Measurements from ENCODE around the gene CAPN15. TPM values are rescaled to one million over a fixed set of nuclear protein-coding genes. Genes with fewer than 3 reads are reported as not detected.

Gene CAPN15
- total and polyA plus RNA-seq, 2 of the 4 experiments (the other 2 are of a cell fraction) = 9.3 to 24.3 TPM

DNA sequence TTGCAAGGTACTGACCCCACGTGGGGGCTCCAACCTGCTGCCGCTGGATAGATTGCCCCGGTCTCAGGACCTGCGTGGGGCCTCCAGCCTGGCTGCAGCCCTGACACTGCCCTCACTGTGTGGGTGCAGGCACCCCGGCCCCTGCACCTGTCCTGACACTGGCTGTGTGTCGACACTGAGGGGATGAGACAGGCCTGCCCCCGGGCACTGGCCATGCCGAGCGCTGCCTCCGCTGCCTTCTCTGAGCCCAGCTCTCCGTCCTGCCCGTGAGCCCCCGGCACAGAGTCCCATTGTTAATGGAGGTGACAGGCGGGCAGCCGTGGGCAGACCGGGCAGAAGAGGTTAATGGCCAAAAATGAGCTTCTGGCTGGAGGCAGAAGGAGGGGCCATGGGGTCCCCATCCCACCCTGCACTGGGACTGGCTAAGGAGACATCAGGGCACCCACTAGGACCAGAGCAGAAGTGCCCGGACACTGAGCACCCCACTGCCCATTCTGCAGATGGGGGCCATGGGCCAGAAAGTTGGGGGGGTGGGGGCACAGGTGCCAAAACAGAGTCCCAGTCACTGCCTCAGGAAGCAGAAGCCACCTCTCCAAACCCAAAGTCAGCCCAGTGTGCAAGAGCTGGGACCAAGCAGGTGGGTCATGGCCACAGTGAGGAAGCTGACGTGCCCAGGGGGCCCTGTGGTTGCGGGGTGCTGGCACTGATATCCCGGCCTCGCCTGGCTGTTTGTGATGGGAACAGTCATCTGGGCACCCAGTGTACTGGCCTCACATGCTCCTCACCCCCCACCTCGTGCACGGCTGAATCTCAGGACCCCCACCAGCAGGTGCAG lies 30.2 kb downstream of the CAPN15 start:
- H3K79me1 ChIP-seq (ENCODE audit: low read depth in 1 of 2, low read length in 2 of 2) = no peaks in the 10 kb centered on the region; a peak in 1 of 4 replicates
- CTCF ChIA-PET = no interaction called here
- H3K14ac ChIP-seq (replicated peaks; ENCODE audit: low read depth, low read length) = no peak overlapping the region
- no peak overlapping the region for H2BK20ac ChIP-seq (ENCODE audit: low read depth, low read length)
- 0 out of 2 replicates have a peak, but pooled peaks cover 3% of the 10 kb centered on the region for H3K4me1 ChIP-seq (ENCODE audit: control insufficient read depth, insufficient read depth, low read length)
- H4K5ac ChIP-seq (ENCODE audit: low read depth, low read length) = no peak overlapping the region
- H3K4me3 ChIP-seq (ENCODE audit: insufficient read depth, low read depth, low read length) = no peak overlapping the region
- no peak overlapping the region for H4K91ac ChIP-seq (ENCODE audit: insufficient read depth, low read depth, low read length)
- no peak overlapping the region for H3K18ac ChIP-seq (ENCODE audit: low read depth, low read length)
- no peaks in the 10 kb centered on the region for H3K9me3 ChIP-seq (ENCODE audit: control insufficient read depth, insufficient read depth, low read length)
- no peak overlapping the region for H3K56ac ChIP-seq (ENCODE audit: extremely low read depth, insufficient read depth, low read length)
- no peak overlapping the region for H3K27ac ChIP-seq (ENCODE audit: insufficient read depth, low read length)
- peaks cover 9% of the 10 kb centered on the region; the same call in 1 of the 2 replicates for H4K20me1 ChIP-seq (ENCODE audit: insufficient read depth, low read length)
- no peak overlapping the region for H3K23ac ChIP-seq (ENCODE audit: low read depth, low read length)
- no peak for ATAC-seq (ENCODE audit: low read depth)
- H3K9me1 ChIP-seq (ENCODE audit: insufficient read depth, low read length) = no peaks in the 10 kb centered on the region; the same call in 1 of the 2 replicates
- WGBS, 2 experiments (ENCODE audit: extremely low coverage in 2 of 2, insufficient read length in 1 of 2) = 82% methylated on average over 13 of the region's 23 CpGs; no CpG with 5 or more reads in 1 of the 2 experiments
- peak overlapping the region; percentile 7 for H2AFZ ChIP-seq (replicated peaks; ENCODE audit: low read length, poor library complexity)
- no peak overlapping the region for H3K4me2 ChIP-seq (ENCODE audit: low read depth, low read length)
- POLR2A ChIA-PET (ENCODE audit: unreplicated experiment) = no interaction called here
- peaks cover 3% of the 10 kb centered on the region; the same call in 1 of the 2 replicates for H3K36me3 ChIP-seq (ENCODE audit: control insufficient read depth, insufficient read depth, low read length)
- H2AK5ac ChIP-seq (ENCODE audit: low read depth, low read length) = no peak overlapping the region
- H2BK5ac ChIP-seq (ENCODE audit: low read depth, low read length, poor library complexity, severe bottlenecking) = no peak overlapping the region
- TF ChIP-seq CHD1 (IDR thresholded peaks at IDR 0.05; ENCODE audit: low read depth, low read length) = no peak
- intact Hi-C loops (cut with micrococcal nuclease) (no loop called here), in situ Hi-C loops (cut with MboI; ENCODE audit: low sequenced_read_pairs) (no loop called here), dilution Hi-C loops (cut with HindIII; ENCODE audit: low sequenced_read_pairs, unreplicated experiment) (no loop called here)
- H3K4ac ChIP-seq (ENCODE audit: low read depth, low read length) = no peak overlapping the region
- H3K9ac ChIP-seq (ENCODE audit: low read depth, low read length) = no peak overlapping the region
- no peak for DNase-seq
- no peak overlapping the region for H2BK120ac ChIP-seq (ENCODE audit: low read depth, low read length)
- H2AK9ac ChIP-seq (replicated peaks; ENCODE audit: low read depth, low read length, poor library complexity) = peak overlapping the region; percentile 65
- no TSS peak for BruUV-seq (replicated peaks)
- no peak overlapping the region for H4K8ac ChIP-seq (ENCODE audit: low read depth in 2 of 2, low read length in 2 of 2)
- H2BK15ac ChIP-seq (ENCODE audit: low read depth, low read length) = no peak overlapping the region
- peaks cover 47% of the 10 kb centered on the region for H3K27me3 ChIP-seq (ENCODE audit: control insufficient read depth, insufficient read depth, low read length)

Data from IMR-90 (cell line).